ENCODE results near the gene GSTO2.
A peak's percentile ranks its signal among the peaks of the same experiment; 100 is the strongest.

Gene GSTO2

DNA sequence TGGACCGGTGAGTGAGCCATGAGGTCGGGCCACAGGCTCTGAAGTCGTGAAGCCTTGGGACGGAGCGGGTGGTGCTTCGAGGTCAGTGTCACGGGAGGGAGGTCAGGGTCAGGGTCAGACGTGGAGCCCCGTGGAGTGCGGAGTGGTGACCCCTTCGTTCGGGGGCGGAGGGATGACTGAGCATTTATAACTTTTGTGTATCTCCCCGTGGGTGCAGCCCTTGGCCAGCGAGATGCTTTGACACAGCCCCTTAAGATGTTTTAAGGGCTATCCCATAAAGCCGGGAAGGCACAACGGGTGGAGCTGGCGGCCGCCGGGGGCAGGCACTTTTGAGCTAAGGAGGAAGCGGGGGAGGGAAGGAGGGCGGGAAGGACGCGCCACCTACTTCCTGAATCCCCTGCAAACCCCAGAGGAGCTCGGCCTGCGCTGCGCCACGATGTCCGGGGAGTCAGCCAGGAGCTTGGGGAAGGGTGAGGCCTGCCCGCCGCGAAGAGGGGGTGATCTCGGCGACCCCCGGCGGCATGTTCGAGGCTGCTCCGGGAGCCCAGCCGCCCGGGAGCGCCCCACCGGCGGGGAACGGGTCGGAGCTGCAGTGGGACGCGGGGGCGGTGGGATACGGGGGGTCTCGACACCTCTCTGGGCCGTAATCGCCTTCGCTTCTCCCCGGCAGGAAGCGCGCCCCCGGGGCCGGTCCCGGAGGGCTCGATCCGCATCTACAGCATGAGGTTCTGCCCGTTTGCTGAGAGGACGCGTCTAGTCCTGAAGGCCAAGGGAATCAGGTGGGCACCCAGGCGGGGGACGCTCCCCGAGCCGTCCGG lies 14.3 kb upstream of the GSTO2 start, which contains the start of gene GSTO1 (continued):
- TF ChIP-seq ZNF768 (tag by site-specific recombination; IDR thresholded peaks at IDR 0.05) (no peak), ZNF561 (tag by site-specific recombination; IDR thresholded peaks at IDR 0.05; ENCODE audit: borderline replicate concordance) (no peak; the same call in 1 of the 2 replicates), ZNF549 (tag by site-specific recombination; IDR thresholded peaks at IDR 0.05) (0 out of 2 replicates have a peak, but pooled peaks have one; percentile 11), ZNF585B (tag by site-specific recombination; IDR thresholded peaks at IDR 0.05) (no peak), ZNF335 (tag by site-specific recombination; conservative IDR thresholded peaks at IDR 0.05) (peak; percentile 76), IKZF3 (tag by site-specific recombination; IDR thresholded peaks at IDR 0.05) (peak; percentile 95), ZNF596 (tag by site-specific recombination; IDR thresholded peaks at IDR 0.05) (0 out of 2 replicates have a peak, but pooled peaks have one; percentile 18), ZNF423 (tag by site-specific recombination; IDR thresholded peaks at IDR 0.05) (peak; percentile 53; the same call in 1 of the 2 replicates), ZNF623 (tag by site-specific recombination; IDR thresholded peaks at IDR 0.05) (no peak), ZNF624 (tag by site-specific recombination; IDR thresholded peaks at IDR 0.05) (no peak), ZNF629 (tag by site-specific recombination; IDR thresholded peaks at IDR 0.05) (no peak; the same call in 1 of the 2 replicates), ZNF274 (IDR thresholded peaks at IDR 0.05; ENCODE audit: low read length) (no peak), ZNF274 (tag by site-specific recombination; IDR thresholded peaks at IDR 0.05; ENCODE audit: borderline replicate concordance) (no peak), SALL2 (tag by site-specific recombination; IDR thresholded peaks at IDR 0.05; ENCODE audit: borderline replicate concordance) (no peak), ZNF391 (tag by site-specific recombination; IDR thresholded peaks at IDR 0.05; ENCODE audit: borderline replicate concordance, low read depth) (0 out of 2 replicates have a peak, but pooled peaks have one; percentile 54), ZNF555 (tag by site-specific recombination; conservative IDR thresholded peaks at IDR 0.05) (no peak), ZNF843 (tag by site-specific recombination; IDR thresholded peaks at IDR 0.05) (no peak; the same call in 1 of the 2 replicates), ZNF23 (tag by site-specific recombination; IDR thresholded peaks at IDR 0.05; ENCODE audit: borderline replicate concordance) (no peak), MZF1 (tag by site-specific recombination; IDR thresholded peaks at IDR 0.05; ENCODE audit: borderline replicate concordance) (peak; percentile 91), ZNF140 (tag by site-specific recombination; IDR thresholded peaks at IDR 0.05) (0 out of 2 replicates have a peak, but pooled peaks have one; percentile 3), SETDB1 (IDR thresholded peaks at IDR 0.05; ENCODE audit: insufficient read length, low read length) (no peak), ZBTB7A (tag by site-specific recombination; IDR thresholded peaks at IDR 0.05; ENCODE audit: low read depth) (no peak; the same call in none of the 2 replicates), KLF7 (tag by site-specific recombination; IDR thresholded peaks at IDR 0.05; ENCODE audit: borderline replicate concordance) (0 out of 2 replicates have a peak, but pooled peaks have one; percentile 21), ZNF433 (tag by site-specific recombination; IDR thresholded peaks at IDR 0.05; ENCODE audit: low read depth) (no peak), ZNF394 (tag by site-specific recombination; IDR thresholded peaks at IDR 0.05; ENCODE audit: borderline replicate concordance) (peak; percentile 49; the same call in 1 of the 2 replicates), RBAK (tag by site-specific recombination; IDR thresholded peaks at IDR 0.05) (no peak)
- TF ChIP-seq, protein P1, sequence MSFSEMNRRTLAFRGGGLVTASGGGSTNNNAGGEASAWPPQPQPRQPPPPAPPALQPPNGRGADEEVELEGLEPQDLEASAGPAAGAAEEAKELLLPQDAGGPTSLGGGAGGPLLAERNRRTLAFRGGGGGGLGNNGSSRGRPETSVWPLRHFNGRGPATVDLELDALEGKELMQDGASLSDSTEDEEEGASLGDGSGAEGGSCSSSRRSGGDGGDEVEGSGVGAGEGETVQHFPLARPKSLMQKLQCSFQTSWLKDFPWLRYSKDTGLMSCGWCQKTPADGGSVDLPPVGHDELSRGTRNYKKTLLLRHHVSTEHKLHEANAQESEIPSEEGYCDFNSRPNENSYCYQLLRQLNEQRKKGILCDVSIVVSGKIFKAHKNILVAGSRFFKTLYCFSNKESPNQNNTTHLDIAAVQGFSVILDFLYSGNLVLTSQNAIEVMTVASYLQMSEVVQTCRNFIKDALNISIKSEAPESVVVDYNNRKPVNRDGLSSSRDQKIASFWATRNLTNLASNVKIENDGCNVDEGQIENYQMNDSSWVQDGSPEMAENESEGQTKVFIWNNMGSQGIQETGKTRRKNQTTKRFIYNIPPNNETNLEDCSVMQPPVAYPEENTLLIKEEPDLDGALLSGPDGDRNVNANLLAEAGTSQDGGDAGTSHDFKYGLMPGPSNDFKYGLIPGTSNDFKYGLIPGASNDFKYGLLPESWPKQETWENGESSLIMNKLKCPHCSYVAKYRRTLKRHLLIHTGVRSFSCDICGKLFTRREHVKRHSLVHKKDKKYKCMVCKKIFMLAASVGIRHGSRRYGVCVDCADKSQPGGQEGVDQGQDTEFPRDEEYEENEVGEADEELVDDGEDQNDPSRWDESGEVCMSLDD (tag by site-specific recombination; IDR thresholded peaks at IDR 0.05) = peak; percentile 85
- TF ChIP-seq, protein P2, sequence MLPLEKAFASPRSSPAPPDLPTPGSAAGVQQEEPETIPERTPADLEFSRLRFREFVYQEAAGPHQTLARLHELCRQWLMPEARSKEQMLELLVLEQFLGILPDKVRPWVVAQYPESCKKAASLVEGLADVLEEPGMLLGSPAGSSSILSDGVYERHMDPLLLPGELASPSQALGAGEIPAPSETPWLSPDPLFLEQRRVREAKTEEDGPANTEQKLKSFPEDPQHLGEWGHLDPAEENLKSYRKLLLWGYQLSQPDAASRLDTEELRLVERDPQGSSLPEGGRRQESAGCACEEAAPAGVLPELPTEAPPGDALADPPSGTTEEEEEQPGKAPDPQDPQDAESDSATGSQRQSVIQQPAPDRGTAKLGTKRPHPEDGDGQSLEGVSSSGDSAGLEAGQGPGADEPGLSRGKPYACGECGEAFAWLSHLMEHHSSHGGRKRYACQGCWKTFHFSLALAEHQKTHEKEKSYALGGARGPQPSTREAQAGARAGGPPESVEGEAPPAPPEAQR (tag by site-specific recombination; IDR thresholded peaks at IDR 0.05) = no peak
- TF ChIP-seq, protein P3, sequence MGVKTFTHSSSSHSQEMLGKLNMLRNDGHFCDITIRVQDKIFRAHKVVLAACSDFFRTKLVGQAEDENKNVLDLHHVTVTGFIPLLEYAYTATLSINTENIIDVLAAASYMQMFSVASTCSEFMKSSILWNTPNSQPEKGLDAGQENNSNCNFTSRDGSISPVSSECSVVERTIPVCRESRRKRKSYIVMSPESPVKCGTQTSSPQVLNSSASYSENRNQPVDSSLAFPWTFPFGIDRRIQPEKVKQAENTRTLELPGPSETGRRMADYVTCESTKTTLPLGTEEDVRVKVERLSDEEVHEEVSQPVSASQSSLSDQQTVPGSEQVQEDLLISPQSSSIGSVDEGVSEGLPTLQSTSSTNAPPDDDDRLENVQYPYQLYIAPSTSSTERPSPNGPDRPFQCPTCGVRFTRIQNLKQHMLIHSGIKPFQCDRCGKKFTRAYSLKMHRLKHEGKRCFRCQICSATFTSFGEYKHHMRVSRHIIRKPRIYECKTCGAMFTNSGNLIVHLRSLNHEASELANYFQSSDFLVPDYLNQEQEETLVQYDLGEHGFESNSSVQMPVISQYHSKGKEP (tag by site-specific recombination; IDR thresholded peaks at IDR 0.05) = no peak
- TF ChIP-seq, protein P4, sequence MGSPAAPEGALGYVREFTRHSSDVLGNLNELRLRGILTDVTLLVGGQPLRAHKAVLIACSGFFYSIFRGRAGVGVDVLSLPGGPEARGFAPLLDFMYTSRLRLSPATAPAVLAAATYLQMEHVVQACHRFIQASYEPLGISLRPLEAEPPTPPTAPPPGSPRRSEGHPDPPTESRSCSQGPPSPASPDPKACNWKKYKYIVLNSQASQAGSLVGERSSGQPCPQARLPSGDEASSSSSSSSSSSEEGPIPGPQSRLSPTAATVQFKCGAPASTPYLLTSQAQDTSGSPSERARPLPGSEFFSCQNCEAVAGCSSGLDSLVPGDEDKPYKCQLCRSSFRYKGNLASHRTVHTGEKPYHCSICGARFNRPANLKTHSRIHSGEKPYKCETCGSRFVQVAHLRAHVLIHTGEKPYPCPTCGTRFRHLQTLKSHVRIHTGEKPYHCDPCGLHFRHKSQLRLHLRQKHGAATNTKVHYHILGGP (tag by site-specific recombination; IDR thresholded peaks at IDR 0.05) = no peak
- TF ChIP-seq, protein P5, sequence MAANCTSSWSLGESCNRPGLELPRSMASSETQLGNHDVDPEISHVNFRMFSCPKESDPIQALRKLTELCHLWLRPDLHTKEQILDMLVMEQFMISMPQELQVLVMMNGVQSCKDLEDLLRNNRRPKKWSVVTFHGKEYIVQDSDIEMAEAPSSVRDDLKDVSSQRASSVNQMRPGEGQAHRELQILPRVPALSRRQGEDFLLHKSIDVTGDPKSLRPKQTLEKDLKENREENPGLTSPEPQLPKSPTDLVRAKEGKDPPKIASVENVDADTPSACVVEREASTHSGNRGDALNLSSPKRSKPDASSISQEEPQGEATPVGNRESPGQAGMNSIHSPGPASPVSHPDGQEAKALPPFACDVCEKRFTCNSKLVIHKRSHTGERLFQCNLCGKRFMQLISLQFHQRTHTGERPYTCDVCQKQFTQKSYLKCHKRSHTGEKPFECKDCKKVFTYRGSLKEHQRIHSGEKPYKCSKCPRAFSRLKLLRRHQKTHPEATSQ (tag by site-specific recombination; IDR thresholded peaks at IDR 0.05) = no peak
